Activated T-helper 1 cell treated with anti-CD3 and anti-CD28 coated beads, Interleukin-2, amount 50 U/mL, for 16 hours (primary cell): ENCODE results near the gene ST8SIA1.

Experiments
- DNase-seq, 2 donors: peaks; one replicate each; pipeline ENCODE4 v3.0.0-alpha.2; 2020; ENCODE audit warnings: low read depth in 1 of 2, low spot score in 1 of 2

The ST8SIA1 gene

GRCh38 chr12:22283508-22283907 is 51.0 kb downstream of the ST8SIA1 start:
- no peak for DNase-seq

GRCh38 chr12:22283006-22283506 is 51.5 kb downstream of the ST8SIA1 start:
- DNase-seq, result no peak

- no peak for DNase-seq
Observed at GRCh38 chr12:22282283-22282682, 52.2 kb downstream of the ST8SIA1 start.

DNA sequence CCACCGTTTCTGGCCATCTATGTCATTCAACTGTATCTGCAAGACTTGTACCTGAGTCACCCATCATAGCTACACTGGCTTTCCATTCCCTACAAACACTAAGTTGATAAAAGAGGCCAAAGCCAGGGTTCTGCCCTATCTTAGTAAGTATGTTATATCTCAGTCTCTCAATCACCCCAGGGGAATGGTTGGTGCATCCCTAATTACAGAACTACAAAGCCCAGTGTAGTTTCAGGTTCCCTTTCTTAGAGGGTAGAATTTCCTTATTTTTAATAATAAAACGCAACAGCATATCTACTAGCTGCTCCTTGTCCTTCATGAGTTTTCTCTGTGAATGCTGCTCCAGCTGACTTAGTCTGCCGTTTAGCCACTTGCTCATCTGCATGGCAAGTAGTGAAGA is 57.6 kb downstream of the ST8SIA1 start:
- DNase-seq, result no peak

GRCh38 chr12:22276313-22276712 is 58.2 kb downstream of the ST8SIA1 start:
- no peak for DNase-seq

GRCh38 chr12:22275843-22276242 is 58.7 kb downstream of the ST8SIA1 start:
- DNase-seq, result no peak

- no peak for DNase-seq
Observed at GRCh38 chr12:22272335-22273151, 62.0 kb downstream of the ST8SIA1 start.

- DNase-seq, result no peak
Observed at GRCh38 chr12:22271023-22271422, 63.5 kb downstream of the ST8SIA1 start.

- DNase-seq, result no peak
Observed at GRCh38 chr12:22268973-22269372, 65.5 kb downstream of the ST8SIA1 start.

- DNase-seq, result no peak
Observed at GRCh38 chr12:22268406-22268805, 66.1 kb downstream of the ST8SIA1 start.

DNA sequence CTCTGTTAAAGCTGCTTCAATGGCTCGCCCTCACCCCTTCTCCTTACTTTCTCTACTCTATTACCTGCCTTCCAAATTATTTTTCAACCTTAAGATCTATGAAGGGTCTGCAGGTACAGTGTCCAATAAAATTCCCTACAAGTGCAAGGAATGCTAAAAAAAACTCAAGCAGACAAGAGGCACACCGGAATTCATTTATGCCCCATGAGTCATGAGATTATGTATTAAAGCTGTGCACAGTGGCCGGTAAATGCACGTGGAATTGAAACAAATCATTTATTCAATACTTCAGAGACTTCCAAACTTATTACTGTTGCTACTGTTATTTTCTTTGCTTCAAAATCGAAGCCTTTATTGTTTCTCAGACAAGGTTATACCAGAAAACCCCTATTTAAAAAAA is 68.4 kb downstream of the ST8SIA1 start:
- no peak for DNase-seq

DNA sequence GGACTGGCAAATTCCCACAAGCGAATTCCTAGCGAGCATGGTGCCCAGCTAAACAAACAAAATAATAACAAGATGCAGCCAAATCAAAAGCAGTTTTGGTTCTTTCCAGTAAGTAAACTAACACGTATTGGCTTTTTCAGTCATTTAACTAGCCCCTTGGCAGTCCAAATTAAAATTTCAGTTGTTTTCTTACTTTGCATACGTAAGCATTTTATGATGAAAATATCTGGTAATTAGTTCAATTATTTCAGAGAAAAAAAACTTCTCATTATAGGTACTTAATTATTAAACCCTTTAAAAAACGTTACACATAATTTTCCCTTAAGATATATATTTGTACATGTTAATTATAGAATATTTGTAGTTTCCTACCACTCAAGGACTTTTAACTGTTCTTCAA is 70.1 kb downstream of the ST8SIA1 start:
- DNase-seq, result no peak

- no peak for DNase-seq
Observed at GRCh38 chr12:22262309-22262708, 72.2 kb downstream of the ST8SIA1 start.

- no peak for DNase-seq
Observed at GRCh38 chr12:22257100-22257499, 77.4 kb downstream of the ST8SIA1 start.

DNA sequence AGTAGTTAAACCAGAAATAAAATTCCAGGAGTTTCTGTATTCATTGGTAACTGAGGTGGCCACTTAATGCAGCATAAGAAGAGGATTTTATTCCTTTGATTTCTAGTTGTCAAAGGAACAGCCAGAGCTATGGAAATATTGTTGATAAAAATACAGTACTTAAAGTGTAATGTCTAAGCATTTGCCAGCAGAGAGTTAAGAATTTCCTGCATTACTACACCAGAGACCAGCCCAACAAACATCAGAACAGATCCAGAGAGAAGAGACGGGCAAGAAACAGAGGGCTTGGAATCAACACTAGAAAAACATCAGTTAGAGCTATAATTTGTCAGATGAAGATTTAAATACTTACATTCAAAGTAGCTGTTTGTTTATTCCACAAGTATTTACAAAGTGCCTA is 77.9 kb downstream of the ST8SIA1 start:
- no peak for DNase-seq

DNA sequence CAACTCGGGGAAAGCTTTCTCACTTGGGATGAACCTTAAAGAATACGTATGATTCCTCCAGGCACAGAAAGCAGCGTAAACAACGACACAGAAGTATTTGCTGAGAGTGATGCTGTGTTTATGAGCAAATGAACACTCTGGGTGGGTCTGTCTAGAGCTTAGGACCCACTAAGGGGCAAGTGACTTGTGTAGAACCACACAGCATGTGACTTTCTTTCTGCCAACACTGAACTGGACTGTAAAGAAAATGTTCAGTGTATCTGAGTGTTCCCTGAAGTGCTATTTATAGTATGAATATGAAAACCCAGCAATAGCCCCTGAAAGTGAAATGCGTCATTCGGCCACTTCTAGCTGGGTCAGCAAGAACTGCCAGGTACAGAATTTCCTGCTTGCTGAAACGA is 78.5 kb downstream of the ST8SIA1 start:
- DNase-seq, result no peak

DNA sequence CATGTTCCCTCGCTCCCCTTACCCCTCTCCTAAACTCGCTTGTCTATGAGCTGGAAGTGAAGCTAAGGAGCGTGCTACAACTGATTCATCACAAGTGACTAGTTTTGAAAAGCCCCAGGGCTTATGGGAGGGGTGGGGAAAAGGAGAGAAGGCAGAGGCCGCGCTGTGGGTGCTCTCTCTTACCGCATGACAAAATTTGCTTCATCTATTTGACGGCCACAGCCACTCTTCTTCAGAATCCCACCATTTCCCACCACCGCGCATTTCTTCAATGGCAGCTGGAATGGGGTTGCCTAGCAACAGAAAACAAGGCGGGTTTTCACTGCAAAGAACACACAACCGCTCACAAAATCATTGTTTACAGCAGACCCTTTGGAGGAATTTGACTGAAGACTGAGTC is 79.4 kb downstream of the ST8SIA1 start:
- no peak for DNase-seq

GRCh38 chr12:22254478-22254877 is 80.0 kb downstream of the ST8SIA1 start:
- no peak for DNase-seq

DNA sequence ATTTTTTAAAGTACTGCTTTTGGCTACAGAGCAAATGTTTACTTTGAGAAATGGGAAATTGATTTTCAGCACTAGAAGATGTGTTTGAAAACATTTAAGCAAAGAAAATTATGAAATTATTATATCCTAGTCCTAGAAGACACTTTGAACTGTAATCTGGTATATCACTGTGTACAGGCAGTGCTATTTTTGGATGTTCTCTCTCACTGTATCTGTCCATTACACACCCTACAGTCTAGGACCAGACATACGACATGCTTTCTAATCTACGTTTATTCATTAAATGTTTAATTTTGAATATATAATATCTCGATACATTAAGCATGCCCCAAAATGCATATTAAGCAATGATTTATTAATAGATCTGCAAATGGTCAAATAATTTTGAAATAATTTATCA is 82.5 kb downstream of the ST8SIA1 start:
- DNase-seq, result no peak

DNA sequence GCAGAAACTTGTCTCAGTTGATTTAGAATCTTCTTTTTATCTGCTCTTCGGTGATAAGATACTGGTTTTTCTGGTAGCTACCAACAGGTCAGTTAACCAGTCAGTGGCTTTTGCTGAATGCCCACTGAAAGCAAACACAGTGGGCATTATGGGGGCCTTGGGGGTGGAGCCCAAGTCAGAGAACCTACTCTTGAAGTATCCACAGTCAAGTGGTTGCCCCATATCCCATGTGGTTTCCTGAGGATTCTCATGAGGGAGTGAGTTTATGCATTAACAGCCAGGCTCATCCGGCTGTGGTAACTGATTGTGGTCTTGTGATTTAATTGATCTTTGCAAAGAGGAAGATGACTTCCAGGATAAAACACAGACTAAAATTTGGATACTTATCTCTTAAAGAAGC is 83.7 kb downstream of the ST8SIA1 start:
- DNase-seq, result no peak

- DNase-seq, result no peak
Observed at GRCh38 chr12:22248571-22249115, 85.9 kb downstream of the ST8SIA1 start.

DNA sequence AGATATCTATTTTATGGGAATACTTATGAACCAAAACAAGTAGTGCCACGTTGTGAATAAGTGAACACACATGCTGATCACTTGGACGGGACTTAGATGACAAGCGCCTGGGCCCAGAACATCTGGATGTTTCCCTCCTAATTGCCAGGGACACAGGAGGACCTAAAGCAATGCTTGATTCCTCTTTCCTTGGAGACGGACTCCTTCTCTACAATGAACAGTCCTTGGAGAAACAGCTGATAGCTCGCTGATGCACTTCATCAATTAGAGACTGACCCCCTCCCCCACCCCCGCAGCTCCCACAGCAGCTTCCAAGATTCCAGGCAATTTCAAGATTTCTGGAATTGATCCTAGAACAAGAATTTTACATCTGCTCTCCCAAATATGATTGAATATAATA is 86.4 kb downstream of the ST8SIA1 start:
- no peak for DNase-seq
